ENCODE measurements around the gene GPSM3. TPM values are rescaled to one million over a fixed set of nuclear protein-coding genes. Genes with fewer than 3 reads are reported as not detected.

GPSM3 gene
- total and polyA plus RNA-seq, 2 experiments from 2014 or later: 4.7 to 5.9 TPM

DNA sequence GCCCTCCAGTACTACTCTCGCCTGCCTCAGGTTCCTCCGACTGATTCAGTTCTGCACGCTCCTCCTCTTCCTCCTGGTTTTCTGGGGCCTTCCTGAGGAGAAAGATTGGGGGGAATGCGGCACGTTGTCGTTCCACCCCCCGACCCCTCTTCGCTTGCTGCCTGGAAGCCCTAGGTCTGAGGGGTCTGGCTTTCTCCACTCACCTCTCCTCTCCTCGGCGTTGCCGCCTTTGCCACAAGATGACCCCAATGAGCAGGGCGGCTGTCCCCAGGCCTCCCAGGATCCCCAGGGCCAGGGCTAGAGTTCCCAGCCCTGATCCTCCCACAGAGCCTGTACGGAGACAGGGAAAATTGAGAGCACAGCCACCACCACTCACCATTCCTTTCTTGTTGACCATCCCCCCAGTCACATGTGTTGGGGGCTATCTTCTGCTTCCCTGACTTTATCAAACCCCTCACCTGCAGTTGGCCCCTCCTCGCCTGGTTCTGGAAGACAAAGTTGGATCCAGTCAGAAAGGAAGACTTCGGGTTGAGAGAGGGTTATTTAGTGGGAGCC is 11.2 kb downstream of the GPSM3 start (continued):
- no peak for TF ChIP-seq ETS1 (IDR thresholded peaks at IDR 0.05)
- no peak for TF ChIP-seq EZH2 (IDR thresholded peaks at IDR 0.05; ENCODE audit: low read depth, unreplicated experiment)
- TF ChIP-seq, protein P1, sequence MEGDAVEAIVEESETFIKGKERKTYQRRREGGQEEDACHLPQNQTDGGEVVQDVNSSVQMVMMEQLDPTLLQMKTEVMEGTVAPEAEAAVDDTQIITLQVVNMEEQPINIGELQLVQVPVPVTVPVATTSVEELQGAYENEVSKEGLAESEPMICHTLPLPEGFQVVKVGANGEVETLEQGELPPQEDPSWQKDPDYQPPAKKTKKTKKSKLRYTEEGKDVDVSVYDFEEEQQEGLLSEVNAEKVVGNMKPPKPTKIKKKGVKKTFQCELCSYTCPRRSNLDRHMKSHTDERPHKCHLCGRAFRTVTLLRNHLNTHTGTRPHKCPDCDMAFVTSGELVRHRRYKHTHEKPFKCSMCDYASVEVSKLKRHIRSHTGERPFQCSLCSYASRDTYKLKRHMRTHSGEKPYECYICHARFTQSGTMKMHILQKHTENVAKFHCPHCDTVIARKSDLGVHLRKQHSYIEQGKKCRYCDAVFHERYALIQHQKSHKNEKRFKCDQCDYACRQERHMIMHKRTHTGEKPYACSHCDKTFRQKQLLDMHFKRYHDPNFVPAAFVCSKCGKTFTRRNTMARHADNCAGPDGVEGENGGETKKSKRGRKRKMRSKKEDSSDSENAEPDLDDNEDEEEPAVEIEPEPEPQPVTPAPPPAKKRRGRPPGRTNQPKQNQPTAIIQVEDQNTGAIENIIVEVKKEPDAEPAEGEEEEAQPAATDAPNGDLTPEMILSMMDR (conservative IDR thresholded peaks at IDR 0.05; ENCODE audit: low read depth in 2 of 2): no peak
- TF ChIP-seq ZNF331 (CRISPR knock-in tag; IDR thresholded peaks at IDR 0.05; ENCODE audit: low read depth): no peak
- TF ChIP-seq STAT1 (IDR thresholded peaks at IDR 0.05; ENCODE audit: unreplicated experiment): no peak
- no peak for TF ChIP-seq CREB1 (CRISPR knock-in tag; IDR thresholded peaks at IDR 0.05; ENCODE audit: low read depth)
- no peak for TF ChIP-seq POLR2AphosphoS5 (IDR thresholded peaks at IDR 0.05; ENCODE audit: low read depth)
- TF ChIP-seq EZH2phosphoT487 (IDR thresholded peaks at IDR 0.05; ENCODE audit: unreplicated experiment): no peak
- TF ChIP-seq JUNB (IDR thresholded peaks at IDR 0.05; ENCODE audit: unreplicated experiment): no peak

GRCh38 chr6:32179766-32180405 is 12.6 kb downstream of the GPSM3 start:
- Mint-ChIP-seq H3K4me1 (peaks cover 31% of the 10 kb centered on the region), H3K36me3 (ENCODE audit: low read depth) (peaks cover 46% of the 10 kb centered on the region), H3K27me3 (ENCODE audit: insufficient read depth, low read depth, poor library complexity) (peaks cover 22% of the 10 kb centered on the region), H3K9me3 (no peaks in the 10 kb centered on the region), H3K27ac (no peak overlapping the region), H3K4me3 (peak overlapping the region; percentile 79)
- Histone ChIP-seq H3K79me2 (replicated peaks; ENCODE audit: insufficient read depth) (peaks cover 22% of the 10 kb centered on the region), H3K36me3 (ENCODE audit: insufficient read depth) (peaks cover 2% of the 10 kb centered on the region; the same call in 1 of the 2 replicates), H3K4me2 (no peak overlapping the region), H3K27ac (ENCODE audit: low read depth) (no peak overlapping the region), H4K20me1 (replicated peaks; ENCODE audit: insufficient read depth) (no peaks in the 10 kb centered on the region), H3K9me2 (ENCODE audit: insufficient read depth) (no peaks in the 10 kb centered on the region), H3K27me3 (ENCODE audit: insufficient read depth) (no peaks in the 10 kb centered on the region), H3K4me3 (no peak overlapping the region), H3F3A (replicated peaks; ENCODE audit: low read depth) (0 out of 2 replicates have a peak, but pooled peaks cover 7% of the 10 kb centered on the region), H2AFZ (no peak overlapping the region), H3K4me1 (ENCODE audit: insufficient read depth) (peaks cover 16% of the 10 kb centered on the region)
- ATAC-seq (no peak), DNase-seq (ENCODE audit: low spot score) (no peak)
- TF ChIP-seq ETS1 (IDR thresholded peaks at IDR 0.05) (no peak), CREB1 (CRISPR knock-in tag; IDR thresholded peaks at IDR 0.05; ENCODE audit: low read depth) (no peak), ZNF114 (CRISPR knock-in tag; IDR thresholded peaks at IDR 0.05) (no peak), NANOG (IDR thresholded peaks at IDR 0.05; ENCODE audit: borderline replicate concordance) (no peak), ZNF462 (CRISPR knock-in tag; IDR thresholded peaks at IDR 0.05) (no peak)
